Measurements from ENCODE around the gene SH3BGRL.

DNA sequence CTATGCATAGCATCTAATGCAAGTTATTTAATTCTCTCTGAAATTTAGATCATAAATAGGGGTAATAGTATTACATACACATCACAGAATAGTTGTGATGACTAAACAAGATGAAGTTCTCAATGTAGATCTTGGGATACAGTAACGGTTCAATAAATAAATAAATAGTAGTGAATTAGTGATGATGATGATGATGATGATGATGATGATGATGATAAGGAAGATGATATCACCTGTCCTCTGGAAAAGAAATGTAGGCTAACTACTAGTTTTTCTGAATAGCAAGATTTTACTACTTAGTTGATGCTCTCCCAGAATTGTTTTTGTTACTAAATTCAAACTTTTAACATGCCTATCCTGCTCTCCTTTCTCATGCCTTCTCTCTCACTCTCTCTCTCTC lies 30.3 kb downstream of the SH3BGRL start:
- TF ChIP-seq, protein P1, sequence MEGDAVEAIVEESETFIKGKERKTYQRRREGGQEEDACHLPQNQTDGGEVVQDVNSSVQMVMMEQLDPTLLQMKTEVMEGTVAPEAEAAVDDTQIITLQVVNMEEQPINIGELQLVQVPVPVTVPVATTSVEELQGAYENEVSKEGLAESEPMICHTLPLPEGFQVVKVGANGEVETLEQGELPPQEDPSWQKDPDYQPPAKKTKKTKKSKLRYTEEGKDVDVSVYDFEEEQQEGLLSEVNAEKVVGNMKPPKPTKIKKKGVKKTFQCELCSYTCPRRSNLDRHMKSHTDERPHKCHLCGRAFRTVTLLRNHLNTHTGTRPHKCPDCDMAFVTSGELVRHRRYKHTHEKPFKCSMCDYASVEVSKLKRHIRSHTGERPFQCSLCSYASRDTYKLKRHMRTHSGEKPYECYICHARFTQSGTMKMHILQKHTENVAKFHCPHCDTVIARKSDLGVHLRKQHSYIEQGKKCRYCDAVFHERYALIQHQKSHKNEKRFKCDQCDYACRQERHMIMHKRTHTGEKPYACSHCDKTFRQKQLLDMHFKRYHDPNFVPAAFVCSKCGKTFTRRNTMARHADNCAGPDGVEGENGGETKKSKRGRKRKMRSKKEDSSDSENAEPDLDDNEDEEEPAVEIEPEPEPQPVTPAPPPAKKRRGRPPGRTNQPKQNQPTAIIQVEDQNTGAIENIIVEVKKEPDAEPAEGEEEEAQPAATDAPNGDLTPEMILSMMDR (IDR thresholded peaks at IDR 0.05) = no peak
- TF ChIP-seq POLR2A (IDR thresholded peaks at IDR 0.05) = no peak

Data from vagina (tissue), 2 donors.